ENCODE data around the gene ATR.
"Not testable (repeated sequence)": the region's sequence is repeated elsewhere in the genome, so short reads cannot be mapped to it uniquely, and the experiment has no call there.

DNA sequence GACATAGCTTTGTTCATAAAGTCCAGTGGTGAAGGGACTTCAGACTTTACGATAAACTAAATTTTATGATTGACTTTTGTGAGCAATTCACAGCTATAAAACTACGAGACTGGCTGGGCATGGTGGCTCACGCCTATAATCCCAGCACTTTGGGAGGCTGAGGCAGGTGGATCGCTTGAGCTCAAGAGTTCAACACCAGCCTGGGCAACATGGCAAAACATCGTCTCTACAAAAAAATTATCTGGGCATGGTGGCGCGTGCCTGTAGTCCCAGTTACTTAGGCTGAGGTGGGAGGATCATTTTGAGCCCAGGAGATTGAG lies 24.8 kb upstream of the ATR start:
- TF ChIP-seq, protein P1, sequence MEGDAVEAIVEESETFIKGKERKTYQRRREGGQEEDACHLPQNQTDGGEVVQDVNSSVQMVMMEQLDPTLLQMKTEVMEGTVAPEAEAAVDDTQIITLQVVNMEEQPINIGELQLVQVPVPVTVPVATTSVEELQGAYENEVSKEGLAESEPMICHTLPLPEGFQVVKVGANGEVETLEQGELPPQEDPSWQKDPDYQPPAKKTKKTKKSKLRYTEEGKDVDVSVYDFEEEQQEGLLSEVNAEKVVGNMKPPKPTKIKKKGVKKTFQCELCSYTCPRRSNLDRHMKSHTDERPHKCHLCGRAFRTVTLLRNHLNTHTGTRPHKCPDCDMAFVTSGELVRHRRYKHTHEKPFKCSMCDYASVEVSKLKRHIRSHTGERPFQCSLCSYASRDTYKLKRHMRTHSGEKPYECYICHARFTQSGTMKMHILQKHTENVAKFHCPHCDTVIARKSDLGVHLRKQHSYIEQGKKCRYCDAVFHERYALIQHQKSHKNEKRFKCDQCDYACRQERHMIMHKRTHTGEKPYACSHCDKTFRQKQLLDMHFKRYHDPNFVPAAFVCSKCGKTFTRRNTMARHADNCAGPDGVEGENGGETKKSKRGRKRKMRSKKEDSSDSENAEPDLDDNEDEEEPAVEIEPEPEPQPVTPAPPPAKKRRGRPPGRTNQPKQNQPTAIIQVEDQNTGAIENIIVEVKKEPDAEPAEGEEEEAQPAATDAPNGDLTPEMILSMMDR (IDR thresholded peaks at IDR 0.05), result not testable (repeated sequence)
- TF ChIP-seq POLR2A (IDR thresholded peaks at IDR 0.05), result not testable (repeated sequence)
